HFFc6 (cell line): ENCODE measurements around the gene CDKN2AIPNL. TPM values are rescaled to one million over a fixed set of nuclear protein-coding genes. Genes with fewer than 3 reads are reported as not detected.
"Not testable (repeated sequence)": the region's sequence is repeated elsewhere in the genome, so short reads cannot be mapped to it uniquely, and the experiment has no call there.

Experiments used
- DNase-seq: peaks from one replicate; pipeline ENCODE4 v3.0.0-alpha.2; 2018
- H3K27ac Mint-ChIP-seq: 2 replicates; pipeline ENCODE4 v1.8.0; 2020; ENCODE audit warnings: mild to moderate bottlenecking, mixed read lengths
- H3K27me3 Mint-ChIP-seq: 2 replicates; pipeline ENCODE4 v1.8.0; 2021; ENCODE audit warnings: mild to moderate bottlenecking, moderate library complexity, mixed read lengths; ENCODE audit not compliant: insufficient read depth
- H3K36me3 Mint-ChIP-seq: 2 replicates; pipeline ENCODE4 v1.8.0; 2021; ENCODE audit warnings: low read depth, mixed read lengths
- H3K4me1 Mint-ChIP-seq: 2 replicates; pipeline ENCODE4 v1.8.0; 2020; ENCODE audit warnings: low read depth, mixed read lengths
- H3K4me3 Mint-ChIP-seq: 2 replicates; pipeline ENCODE4 v1.8.0; 2020; ENCODE audit warnings: mild to moderate bottlenecking, moderate library complexity, mixed read lengths
- H3K9me3 Mint-ChIP-seq: 2 replicates; pipeline ENCODE4 v1.8.0; 2020; ENCODE audit warnings: mild to moderate bottlenecking, mixed read lengths
- CTCF ChIP-seq: fragments of 200-600 bp; sonication (generic); IDR thresholded peaks from 2 replicates; pipeline ENCODE4 v1.5.0; 2021; ENCODE audit warnings: antibody characterized with exemption, mild to moderate bottlenecking
- total RNA-seq, 6 experiments: library from RNA; stranded (reverse); fragmentation: NEBNext Ultra II Directional; extraction: Animal tissue kit (Norgen Biotek cat#: 25700); gene quantifications; 2 replicates in 1 of 6; 3 replicates in 5 of 6; pipeline ENCODE4 v1.2.3, GENCODE V29; 2021

The CDKN2AIPNL gene
- total RNA-seq, 6 experiments from 2014 or later, result 23.3 to 30.2 (median 28.4) TPM

DNA sequence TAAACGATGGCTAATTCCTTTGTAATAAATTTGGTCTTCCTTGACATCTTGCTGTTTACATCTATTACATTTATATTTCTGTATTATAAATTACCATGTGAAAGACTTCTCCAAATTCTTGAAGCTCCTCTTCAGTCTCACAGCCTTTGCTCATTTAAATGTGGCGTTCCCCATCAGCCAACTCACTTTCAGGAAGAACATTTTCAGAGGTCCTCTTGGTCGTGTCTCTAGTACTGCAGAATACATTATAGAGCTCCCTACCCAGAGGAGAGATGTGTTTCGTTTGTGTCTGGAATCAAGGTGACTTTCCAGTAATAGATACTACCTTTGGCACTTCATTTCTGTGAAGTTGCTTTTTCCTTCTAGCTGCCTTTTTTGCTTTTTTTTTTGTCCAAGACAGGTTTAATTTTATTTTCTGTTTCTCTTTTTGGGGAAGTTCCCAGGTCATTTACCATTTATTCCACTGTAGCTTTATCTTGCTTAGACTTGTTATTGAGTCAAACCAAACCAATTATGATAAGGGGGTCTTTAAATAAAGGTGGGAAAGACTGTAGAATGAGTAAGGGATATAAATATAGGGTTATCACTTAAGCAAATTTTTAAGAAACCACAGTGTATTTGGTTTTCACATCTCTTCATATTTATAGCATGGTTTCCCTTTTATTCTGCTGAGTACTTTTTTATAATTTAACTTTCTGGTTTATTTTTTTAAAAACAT, 27.5 kb downstream of the CDKN2AIPNL start:
- Mint-ChIP-seq H3K27me3 (no peaks in the 10 kb centered on the region; the same call in 1 of the 2 replicates), H3K36me3 (peaks cover 17% of the 10 kb centered on the region), H3K9me3 (no peaks in the 10 kb centered on the region), H3K27ac (no peak overlapping the region), H3K4me1 (no peaks in the 10 kb centered on the region), H3K4me3 (no peak overlapping the region)
- TF ChIP-seq CTCF, result no peak
- DNase-seq, result no peak

DNA sequence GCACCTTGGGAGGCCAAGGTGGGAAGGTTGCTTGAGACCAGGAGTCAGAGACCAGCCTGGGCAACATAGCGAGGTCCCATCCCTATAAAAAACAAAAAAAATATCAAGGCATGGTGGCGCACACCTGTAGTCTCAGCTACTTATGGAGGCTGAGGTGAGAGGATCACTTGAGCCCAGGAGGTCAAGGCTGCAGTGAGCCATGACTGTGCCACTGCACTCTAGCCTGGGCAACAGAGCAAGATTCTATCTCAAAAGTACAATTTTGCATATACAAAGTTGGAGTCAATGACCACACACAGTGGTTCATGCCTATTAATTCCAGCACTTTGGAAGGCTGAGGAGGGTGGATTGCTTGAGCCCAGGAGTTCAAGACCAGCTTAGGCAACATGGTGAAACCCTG, 29.5 kb downstream of the CDKN2AIPNL start:
- not testable (repeated sequence) for H3K4me1 Mint-ChIP-seq, H3K4me3 Mint-ChIP-seq, H3K27me3 Mint-ChIP-seq, H3K27ac Mint-ChIP-seq, DNase-seq, H3K9me3 Mint-ChIP-seq
- peaks cover 19% of the 10 kb centered on the region for H3K36me3 Mint-ChIP-seq

- Mint-ChIP-seq H3K36me3 (peaks cover 22% of the 10 kb centered on the region), H3K27ac (no peak overlapping the region), H3K9me3 (no peaks in the 10 kb centered on the region), H3K27me3 (no peaks in the 10 kb centered on the region), H3K4me3 (no peak overlapping the region), H3K4me1 (no peaks in the 10 kb centered on the region)
- no peak for TF ChIP-seq CTCF
- no peak for DNase-seq
Measured at GRCh38 chr5:134380346-134380745, 31.3 kb downstream of the CDKN2AIPNL start.

GRCh38 chr5:134374232-134374631, 37.4 kb downstream of the CDKN2AIPNL start:
- peaks cover 5% of the 10 kb centered on the region for H3K27me3 Mint-ChIP-seq
- H3K27ac Mint-ChIP-seq, result no peak overlapping the region
- TF ChIP-seq CTCF, result 0 out of 2 replicates have a peak, but pooled peaks have one; percentile 9
- peaks cover 14% of the 10 kb centered on the region for H3K36me3 Mint-ChIP-seq
- no peak for DNase-seq
- H3K4me3 Mint-ChIP-seq, result no peak overlapping the region
- H3K4me1 Mint-ChIP-seq, result peaks cover 36% of the 10 kb centered on the region
- H3K9me3 Mint-ChIP-seq, result no peaks in the 10 kb centered on the region

- not testable (repeated sequence) for DNase-seq, H3K27ac Mint-ChIP-seq, H3K9me3 Mint-ChIP-seq, H3K27me3 Mint-ChIP-seq
- peak overlapping the region; percentile 62 for H3K4me3 Mint-ChIP-seq
- H3K4me1 Mint-ChIP-seq, result peaks cover 36% of the 10 kb centered on the region
- H3K36me3 Mint-ChIP-seq, result peaks cover 14% of the 10 kb centered on the region
Measured at GRCh38 chr5:134373633-134374032, 38.0 kb downstream of the CDKN2AIPNL start.

GRCh38 chr5:134371834-134372340, 39.8 kb downstream of the CDKN2AIPNL start:
- Mint-ChIP-seq H3K27ac (peak overlapping the region; percentile 99), H3K4me3 (peak overlapping the region; percentile 98), H3K4me1 (peaks cover 47% of the 10 kb centered on the region), H3K27me3 (peaks cover 8% of the 10 kb centered on the region), H3K36me3 (peaks cover 16% of the 10 kb centered on the region), H3K9me3 (no peaks in the 10 kb centered on the region; the same call in 1 of the 2 replicates)
- peak; percentile 5 for DNase-seq
- TF ChIP-seq CTCF, result no peak
